Type B pancreatic cell (in vitro differentiated cells): ENCODE data around the gene BRMS1L. TPM values are rescaled to one million over a fixed set of nuclear protein-coding genes. Genes with fewer than 3 reads are reported as not detected.

Source experiments
- DNase-seq: peaks from one replicate; pipeline ENCODE4 v3.0.0; 2021; ENCODE audit warnings: mixed read lengths; ENCODE audit not compliant: unreplicated experiment; ENCODE audit errors: extremely low spot score
- H3K27ac Mint-ChIP-seq: 2 replicates; pipeline ENCODE4 v1.8.0; 2021; ENCODE audit warnings: mild to moderate bottlenecking, mixed read lengths
- H3K27me3 Mint-ChIP-seq: 2 replicates; pipeline ENCODE4 v1.8.0; 2021; ENCODE audit warnings: mixed read lengths
- H3K36me3 Mint-ChIP-seq: 2 replicates; pipeline ENCODE4 v1.8.0; 2021; ENCODE audit warnings: mixed read lengths
- H3K4me1 Mint-ChIP-seq: one replicate; pipeline ENCODE4 v1.8.0; 2021; ENCODE audit warnings: mixed read lengths; ENCODE audit not compliant: unreplicated experiment
- H3K4me3 Mint-ChIP-seq: 2 replicates; pipeline ENCODE4 v1.8.0; 2021; ENCODE audit warnings: mild to moderate bottlenecking, mixed read lengths
- H3K9me3 Mint-ChIP-seq: 2 replicates; pipeline ENCODE4 v1.8.0; 2021; ENCODE audit warnings: mixed read lengths
- CTCF ChIP-seq: fragments of 200-600 bp; sonication (generic); conservative IDR thresholded peaks from 2 replicates; pipeline ENCODE4 v1.5.0; 2021; ENCODE audit warnings: antibody characterized with exemption, mild to moderate bottlenecking
- total RNA-seq: library from RNA; stranded (reverse); gene quantifications from 2 replicates; pipeline ENCODE4 v1.2.1, GENCODE V29; 2021; ENCODE audit warnings: low replicate concordance

Gene BRMS1L
- total RNA-seq, 1 donor from 2014 or later, result 14.6 TPM

GRCh38 chr14:35867280-35867629 lies 41.1 kb downstream of the BRMS1L start:
- Mint-ChIP-seq H3K27ac (no peak overlapping the region), H3K9me3 (no peaks in the 10 kb centered on the region), H3K36me3 (peaks cover 27% of the 10 kb centered on the region), H3K27me3 (no peaks in the 10 kb centered on the region), H3K4me3 (no peak overlapping the region), H3K4me1 (no peaks in the 10 kb centered on the region)
- TF ChIP-seq CTCF, result no peak
- DNase-seq, result no peak

DNA sequence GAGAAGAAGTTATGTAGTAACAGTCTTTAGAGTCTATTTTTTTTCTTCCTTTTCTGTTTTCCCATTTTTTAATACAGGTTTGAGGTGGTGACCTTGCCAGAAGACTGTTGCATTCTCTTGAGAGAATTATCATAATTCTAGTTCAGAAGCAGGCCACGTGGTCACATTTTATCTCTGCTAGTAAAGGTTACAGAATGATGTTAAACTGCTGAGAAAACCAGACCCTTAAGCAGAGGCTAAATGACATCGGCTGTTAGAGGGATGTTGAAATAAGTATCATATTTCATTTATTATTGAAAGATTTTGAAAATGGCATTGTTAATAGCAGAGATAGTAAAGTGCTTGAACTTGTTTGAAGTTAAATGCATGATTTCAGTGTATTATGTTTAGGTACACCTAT lies 49.2 kb downstream of the BRMS1L start:
- DNase-seq, result no peak
- Mint-ChIP-seq H3K4me1 (no peaks in the 10 kb centered on the region), H3K27me3 (no peaks in the 10 kb centered on the region), H3K27ac (no peak overlapping the region), H3K36me3 (no peaks in the 10 kb centered on the region), H3K4me3 (no peak overlapping the region), H3K9me3 (no peaks in the 10 kb centered on the region)
- no peak for TF ChIP-seq CTCF

GRCh38 chr14:35877276-35877675 lies 51.1 kb downstream of the BRMS1L start:
- DNase-seq, result no peak
- no peaks in the 10 kb centered on the region for H3K4me1 Mint-ChIP-seq
- no peaks in the 10 kb centered on the region for H3K36me3 Mint-ChIP-seq
- H3K27me3 Mint-ChIP-seq, result no peaks in the 10 kb centered on the region
- H3K4me3 Mint-ChIP-seq, result no peak overlapping the region
- no peaks in the 10 kb centered on the region for H3K9me3 Mint-ChIP-seq
- TF ChIP-seq CTCF, result no peak
- H3K27ac Mint-ChIP-seq, result peak overlapping the region; percentile 23

GRCh38 chr14:35878272-35879150 lies 52.4 kb downstream of the BRMS1L start:
- TF ChIP-seq CTCF, result no peak
- no peaks in the 10 kb centered on the region for H3K36me3 Mint-ChIP-seq
- H3K27me3 Mint-ChIP-seq, result no peaks in the 10 kb centered on the region
- no peak overlapping the region for H3K27ac Mint-ChIP-seq
- no peaks in the 10 kb centered on the region for H3K4me1 Mint-ChIP-seq
- DNase-seq, result no peak
- no peaks in the 10 kb centered on the region for H3K9me3 Mint-ChIP-seq
- no peak overlapping the region for H3K4me3 Mint-ChIP-seq

DNA sequence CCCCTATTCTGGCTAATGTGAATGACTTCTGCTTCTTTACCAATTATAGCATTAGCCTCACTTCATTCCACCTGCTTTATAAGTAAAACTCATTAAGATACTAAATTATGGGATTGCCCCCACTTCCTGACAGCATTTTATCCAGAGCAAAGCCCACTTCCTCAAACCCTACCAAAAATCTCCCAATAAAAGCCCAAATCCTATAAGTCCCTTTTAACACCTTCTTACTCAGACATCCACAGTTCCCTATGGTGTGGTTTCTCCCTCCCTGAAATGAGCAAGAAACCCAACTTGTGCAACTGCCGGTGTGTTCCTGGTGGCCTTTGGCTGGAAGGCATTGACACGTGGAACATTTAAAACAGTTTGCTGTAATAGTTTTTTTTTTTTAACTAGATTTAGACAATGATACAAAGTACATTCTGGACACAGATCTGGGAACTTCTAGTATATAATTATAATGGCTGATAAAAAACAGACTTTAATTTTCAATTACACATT lies 53.1 kb downstream of the BRMS1L start:
- Mint-ChIP-seq H3K4me1 (peaks cover 5% of the 10 kb centered on the region), H3K36me3 (no peaks in the 10 kb centered on the region), H3K9me3 (no peaks in the 10 kb centered on the region), H3K4me3 (no peak overlapping the region), H3K27ac (no peak overlapping the region), H3K27me3 (no peaks in the 10 kb centered on the region)
- no peak for TF ChIP-seq CTCF
- no peak for DNase-seq
